GM18867 (cell line): ENCODE results near the gene WRAP53.

Source experiments
- ATAC-seq: cut with Tn5 transposase; IDR thresholded peaks from one replicate; pipeline ENCODE4 v1.9.1; 2021; ENCODE audit warnings: mild to moderate bottlenecking, moderate library complexity; ENCODE audit not compliant: unreplicated experiment

WRAP53 gene

DNA sequence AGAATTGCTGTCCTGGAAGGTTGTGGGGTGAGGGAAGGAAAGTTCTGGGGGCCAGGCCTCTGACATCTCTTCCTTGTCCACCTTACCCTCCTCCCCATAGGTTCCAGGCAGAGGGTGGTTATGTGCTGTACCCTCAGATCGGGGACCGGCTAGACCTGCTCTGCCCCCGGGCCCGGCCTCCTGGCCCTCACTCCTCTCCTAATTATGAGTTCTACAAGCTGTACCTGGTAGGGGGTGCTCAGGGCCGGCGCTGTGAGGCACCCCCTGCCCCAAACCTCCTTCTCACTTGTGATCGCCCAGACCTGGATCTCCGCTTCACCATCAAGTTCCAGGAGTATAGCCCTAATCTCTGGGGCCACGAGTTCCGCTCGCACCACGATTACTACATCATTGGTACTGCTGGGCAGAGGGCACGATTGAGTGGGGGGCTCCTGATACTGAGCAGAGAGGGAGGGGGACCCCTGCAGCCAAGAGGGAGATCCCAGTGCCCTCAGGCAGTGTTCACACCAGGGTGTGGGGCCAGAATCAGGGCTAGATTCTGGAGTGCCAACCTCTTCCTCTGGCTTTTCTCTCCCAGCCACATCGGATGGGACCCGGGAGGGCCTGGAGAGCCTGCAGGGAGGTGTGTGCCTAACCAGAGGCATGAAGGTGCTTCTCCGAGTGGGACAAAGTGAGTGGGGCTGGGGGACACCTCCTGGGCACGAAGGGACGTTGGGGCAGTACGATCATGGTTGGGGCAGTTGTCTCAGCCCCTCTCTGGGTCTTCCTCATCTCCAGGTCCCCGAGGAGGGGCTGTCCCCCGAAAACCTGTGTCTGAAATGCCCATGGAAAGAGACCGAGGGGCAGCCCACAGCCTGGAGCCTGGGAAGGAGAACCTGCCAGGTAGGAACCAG lies 19.8 kb downstream of the WRAP53 start:
- ATAC-seq = no peak

- no peak for ATAC-seq
These were observed 20.8 kb downstream of the WRAP53 start for GRCh38 chr17:7709031-7709430.

GRCh38 chr17:7710301-7710700 lies 22.0 kb downstream of the WRAP53 start:
- ATAC-seq = no peak

- ATAC-seq = no peak
These were observed 22.9 kb downstream of the WRAP53 start for GRCh38 chr17:7711051-7711755.

GRCh38 chr17:7712111-7712771 lies 24.0 kb downstream of the WRAP53 start:
- ATAC-seq = no peak

- no peak for ATAC-seq
These were observed 25.5 kb downstream of the WRAP53 start for GRCh38 chr17:7713782-7714181.

DNA sequence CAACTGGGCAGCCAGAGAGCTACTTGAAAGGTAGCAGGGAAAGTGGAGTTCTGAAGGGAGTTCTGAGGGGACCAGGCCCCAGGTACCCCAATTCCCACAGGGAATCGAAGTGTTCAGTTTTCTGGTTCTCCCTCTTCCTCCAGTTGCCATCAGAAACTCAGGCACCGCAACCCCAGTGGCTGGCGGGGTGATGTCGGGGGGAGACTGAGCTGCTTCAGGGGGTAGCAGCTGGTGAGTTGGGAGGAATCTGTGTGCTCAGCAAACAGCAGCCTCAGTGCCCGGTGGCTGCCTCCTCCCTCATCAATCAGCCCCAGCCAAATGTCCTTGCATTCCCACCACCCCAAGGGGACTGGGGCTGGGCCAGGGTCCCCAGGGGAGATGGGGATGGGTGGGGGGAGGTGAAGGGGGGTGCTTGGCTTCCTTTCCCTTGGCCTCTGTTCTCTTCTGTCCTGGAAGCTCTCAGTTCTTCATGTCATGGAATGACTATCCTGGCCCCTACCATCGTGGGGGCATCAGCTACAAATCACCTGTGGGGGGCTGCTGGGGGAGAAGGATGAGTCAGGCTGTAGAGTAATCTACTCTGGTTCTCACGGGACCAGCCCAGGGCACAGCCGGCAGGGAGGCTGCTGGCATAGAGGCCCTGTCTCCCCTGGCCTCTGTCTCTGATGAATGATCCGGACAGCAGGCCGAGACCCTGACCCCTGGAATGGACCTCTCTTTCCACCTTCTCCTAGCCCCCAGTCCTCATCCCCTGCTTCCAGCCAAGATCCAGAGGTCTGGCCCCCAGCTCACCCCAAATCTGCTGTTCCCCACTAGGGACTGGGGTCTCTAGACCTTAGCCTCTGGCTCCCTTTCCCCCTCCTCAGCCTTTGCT lies 26.7 kb downstream of the WRAP53 start:
- no peak for ATAC-seq

DNA sequence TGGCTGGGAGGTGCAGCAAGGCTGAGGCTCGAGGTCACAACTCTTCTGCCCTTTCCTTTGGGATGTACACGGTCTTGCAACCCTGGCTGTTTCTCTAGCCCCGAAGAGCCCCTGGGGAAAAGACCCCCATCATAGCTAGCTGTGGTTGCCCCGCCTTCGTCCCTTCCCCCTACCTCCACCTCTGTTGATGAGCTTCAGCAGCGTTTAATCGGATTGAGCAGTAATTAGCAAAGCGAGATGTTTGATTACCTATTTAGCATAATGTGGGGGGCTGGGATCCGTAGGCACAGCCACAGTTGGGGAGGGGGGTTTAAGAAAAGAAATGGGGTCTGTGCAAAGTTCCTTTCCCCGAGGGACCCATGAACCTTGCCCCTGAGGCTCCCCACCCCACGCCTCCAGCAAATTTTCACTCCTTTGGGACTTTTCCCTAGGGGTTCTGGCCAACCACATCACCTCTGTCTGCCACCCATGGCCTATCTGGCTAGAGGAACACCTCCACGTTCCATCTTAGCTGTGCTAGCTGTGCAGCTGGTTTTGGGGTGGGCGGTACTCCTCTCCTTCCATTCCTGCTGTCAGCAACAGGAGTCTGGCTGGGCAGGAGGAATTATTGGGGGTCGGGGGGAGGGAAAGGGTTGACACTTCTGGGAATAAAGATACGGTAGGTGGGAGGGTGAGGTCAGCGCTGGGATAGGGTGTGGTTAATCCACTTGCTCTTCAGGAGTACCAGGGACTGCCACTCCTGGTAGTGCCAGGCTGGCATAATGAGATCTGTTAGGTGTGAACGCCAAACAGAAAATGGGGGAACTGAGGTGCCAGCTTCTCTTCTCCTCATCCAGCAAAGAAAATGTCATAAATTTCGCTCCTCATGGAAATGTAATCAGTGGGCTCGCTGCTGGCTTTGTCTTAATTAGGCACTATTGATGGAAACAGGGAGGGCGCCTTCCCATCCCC lies 27.9 kb downstream of the WRAP53 start:
- ATAC-seq = no peak

DNA sequence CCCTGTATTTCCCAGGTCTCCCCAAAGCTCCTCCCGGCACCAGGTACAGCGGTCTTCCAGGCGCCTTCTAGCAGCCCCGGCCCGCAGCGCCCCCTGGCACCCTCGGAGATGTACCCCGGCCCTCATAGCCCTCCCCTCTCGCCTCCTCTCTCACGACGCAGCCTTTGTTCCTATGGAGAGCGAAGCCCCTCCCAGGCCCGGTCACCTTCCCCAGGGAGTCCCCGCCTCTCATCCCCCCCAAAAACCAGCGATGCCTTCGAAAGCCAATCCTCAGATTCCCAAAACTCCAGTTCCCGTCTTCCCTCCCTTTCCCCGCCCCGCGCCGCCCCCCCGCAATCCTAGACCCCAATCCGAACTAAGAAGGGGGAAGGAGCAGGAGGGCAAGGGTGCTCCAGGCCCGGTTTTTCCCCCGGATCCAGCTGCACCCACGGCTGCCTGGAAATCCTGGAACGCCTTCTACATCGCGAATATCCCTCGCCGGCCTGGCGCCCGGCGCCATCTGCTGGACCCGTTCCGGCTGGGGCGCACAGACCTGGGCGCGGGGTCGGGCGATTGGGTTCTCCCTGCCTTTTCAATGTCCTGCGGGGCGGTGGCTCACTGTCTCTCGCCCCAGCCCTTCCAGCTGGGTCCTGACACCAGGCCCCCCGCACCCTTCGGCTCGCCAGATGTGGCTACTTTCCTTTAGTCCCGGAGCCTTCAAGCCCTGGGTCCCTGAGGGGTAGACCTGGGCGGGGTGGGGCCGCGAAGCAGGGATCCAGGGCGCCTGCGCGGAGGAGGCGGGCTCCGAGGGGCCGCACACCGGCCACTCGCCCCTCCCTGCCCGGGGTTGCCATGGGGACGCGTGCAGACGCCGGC lies 28.9 kb downstream of the WRAP53 start, which contains the start of gene DNAH2:
TSS of gene DNAH2 (plus strand) at position 844 of the 855 bp plus-strand sequence. CDS start 1,991 bp downstream, outside the sequence.
- ATAC-seq = no peak

DNA sequence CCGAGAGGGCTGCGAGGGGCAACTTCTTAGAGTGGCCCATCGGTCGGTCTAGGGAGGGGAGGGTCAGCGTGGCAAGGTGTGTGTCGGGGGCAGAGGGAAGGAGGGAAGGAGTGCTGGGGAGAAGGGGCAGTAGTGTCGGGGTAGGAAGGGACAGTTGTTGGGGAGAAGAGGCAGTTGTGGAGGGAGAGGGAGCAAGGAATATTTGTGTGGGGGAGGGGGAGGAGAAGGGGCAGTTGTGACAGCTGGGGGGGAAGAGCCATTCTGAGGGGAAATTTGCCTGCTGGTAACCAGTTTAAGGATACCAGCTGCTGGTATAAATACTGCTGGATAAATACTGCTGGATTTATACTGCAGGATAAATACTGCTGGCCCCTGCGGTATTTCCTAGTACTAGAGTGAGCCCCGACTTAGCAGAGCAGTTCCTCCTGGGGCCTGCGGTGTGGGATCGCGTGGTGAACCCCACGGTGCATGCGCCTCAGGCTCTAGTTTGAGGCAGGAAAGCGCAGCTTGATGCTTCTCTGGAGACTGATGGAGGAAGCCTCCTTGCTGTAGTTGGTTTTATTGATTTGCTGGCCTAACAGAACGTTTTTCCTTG lies 29.6 kb downstream of the WRAP53 start:
- ATAC-seq = no peak

DNA sequence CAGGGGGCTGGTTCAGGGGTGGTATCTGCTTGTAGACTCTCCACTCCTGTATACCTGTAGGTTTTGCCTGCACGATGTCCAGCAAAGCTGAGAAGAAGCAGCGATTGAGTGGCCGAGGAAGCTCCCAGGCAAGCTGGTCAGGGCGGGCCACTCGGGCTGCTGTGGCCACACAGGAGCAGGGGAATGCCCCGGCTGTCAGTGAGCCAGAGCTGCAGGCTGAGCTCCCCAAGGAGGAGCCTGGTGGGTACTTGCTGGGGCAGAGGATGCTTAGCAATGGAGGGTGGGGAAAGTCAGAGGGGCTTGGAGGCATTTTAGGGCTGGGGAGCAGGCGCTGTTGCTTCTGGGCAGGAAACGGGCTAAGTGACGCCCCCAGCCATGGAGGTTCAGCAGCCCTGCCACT lies 31.4 kb downstream of the WRAP53 start:
- no peak for ATAC-seq

DNA sequence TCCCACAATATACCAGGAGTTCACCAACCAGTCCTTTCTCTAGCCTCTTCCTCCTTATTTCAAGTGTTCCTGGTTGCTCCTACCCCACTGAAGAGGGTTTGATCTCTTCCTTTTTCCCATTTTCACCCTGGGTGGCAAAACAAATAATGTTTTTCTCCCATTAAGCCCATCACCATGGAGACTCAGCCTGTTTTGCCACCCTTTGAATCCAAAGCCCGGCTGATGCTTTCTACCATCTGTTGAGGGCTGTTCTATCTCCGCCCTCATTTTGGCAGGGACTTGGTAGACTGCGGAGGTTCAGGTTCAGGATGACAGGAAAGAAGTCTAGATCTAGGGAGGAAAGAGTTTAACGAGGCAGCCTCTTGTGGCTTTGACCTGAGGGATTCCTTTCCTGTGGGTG lies 31.8 kb downstream of the WRAP53 start:
- ATAC-seq = no peak

GRCh38 chr17:7721612-7722011 lies 33.3 kb downstream of the WRAP53 start:
- ATAC-seq = no peak

- no peak for ATAC-seq
These were observed 39.6 kb downstream of the WRAP53 start for GRCh38 chr17:7727886-7728285.

- ATAC-seq = no peak
These were observed 41.5 kb downstream of the WRAP53 start for GRCh38 chr17:7729816-7730215.

DNA sequence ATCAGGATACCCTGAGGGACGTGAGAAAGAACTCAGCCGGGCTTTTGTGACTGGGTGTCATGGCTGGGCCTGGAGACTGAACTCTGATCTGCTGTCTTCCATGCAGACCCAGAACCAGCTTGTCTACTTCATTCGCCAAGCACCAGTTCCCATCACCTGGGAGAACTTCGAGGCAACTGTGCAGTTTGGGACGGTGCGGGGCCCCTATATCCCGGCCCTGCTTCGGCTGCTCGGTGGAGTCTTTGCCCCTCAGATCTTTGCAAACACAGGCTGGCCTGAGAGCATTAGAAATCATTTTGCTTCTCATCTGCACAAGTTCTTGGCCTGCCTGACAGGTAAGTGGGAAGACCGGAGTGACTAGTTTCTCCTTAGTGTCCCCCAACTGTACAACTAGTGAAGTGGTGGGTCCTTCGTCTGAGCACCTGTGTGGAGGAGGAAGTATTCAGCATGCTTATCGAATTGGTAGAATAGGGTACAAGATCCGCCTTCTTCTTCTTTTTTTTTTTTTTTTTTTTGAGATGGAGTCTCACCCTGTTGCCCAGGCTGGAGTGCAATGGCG lies 44.8 kb downstream of the WRAP53 start:
- no peak for ATAC-seq

DNA sequence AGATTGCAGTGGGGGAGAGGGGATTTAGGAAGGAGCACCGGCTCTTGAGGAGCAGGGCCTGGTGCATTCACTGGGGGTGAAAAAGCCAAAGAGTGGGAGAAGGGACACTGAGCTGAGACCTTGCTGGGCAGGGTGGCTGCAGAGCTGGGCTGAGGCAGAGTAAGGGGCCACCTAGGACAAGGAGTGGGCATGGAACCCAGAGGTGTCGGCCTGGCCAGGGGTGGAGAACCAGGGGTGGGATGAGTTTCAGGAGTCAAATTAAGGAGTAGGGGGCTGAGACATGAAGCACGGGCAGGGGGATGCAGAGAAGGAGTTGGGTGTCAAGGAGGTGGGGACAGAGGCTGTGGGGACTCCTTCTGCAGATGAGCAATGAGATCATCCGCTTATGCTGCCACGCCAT lies 49.3 kb downstream of the WRAP53 start:
- ATAC-seq = no peak

DNA sequence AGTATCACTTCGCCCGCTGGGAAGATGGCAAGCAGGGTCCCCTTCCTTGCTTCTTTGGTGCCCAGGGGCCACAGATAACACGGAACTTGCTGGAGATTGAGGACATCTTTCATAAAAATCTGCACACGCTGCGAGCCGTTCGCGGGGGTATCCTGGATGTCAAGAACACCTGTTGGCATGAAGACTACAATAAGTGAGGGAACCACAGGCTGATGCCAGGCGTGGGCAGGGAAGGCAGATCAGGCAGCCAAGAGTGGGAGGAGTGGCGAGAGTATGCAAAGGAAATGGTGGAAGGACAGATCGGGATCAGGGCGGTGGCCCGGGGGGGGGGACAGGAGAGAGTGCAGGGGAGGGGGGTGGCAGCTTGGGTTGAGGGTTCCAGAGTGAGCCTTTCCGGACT lies 51.5 kb downstream of the WRAP53 start:
- ATAC-seq = no peak
